OCI-LY7 (cell line): Measurements from ENCODE around the gene BACH2. TPM values are rescaled to one million over a fixed set of nuclear protein-coding genes. Genes with fewer than 3 reads are reported as not detected.

Experiments
- BruUV-seq: library from RNA; stranded (reverse); fragments of 400-500 nt; replicated peaks from 2 replicates; lab custom pipeline; 2021; lab: Mats Ljungman, UMichigan
- CTCF ChIA-PET: fragments of 300-600 bp; sonication (Branson Sonifier 250); formaldehyde crosslinking; loops from one replicate; lab custom pipeline; 2022; ENCODE audit warnings: antibody characterized with exemption; ENCODE audit not compliant: unreplicated experiment; lab: Charles Lee
- POLR2A ChIA-PET: fragments of 300-600 bp; sonication (Branson Sonifier 250); formaldehyde crosslinking; loops from one replicate; lab custom pipeline; 2022; ENCODE audit warnings: antibody characterized with exemption; lab: Charles Lee
- DNase-seq: peaks from one replicate; pipeline ENCODE4 v3.0.0-alpha.2; 2015; ENCODE audit warnings: low spot score
- H2AFZ ChIP-seq: fragments of 200-600 bp; sonication (generic), shearing (Covaris generic); 2 replicates; pipeline ENCODE4 v1.6.1; 2014; ENCODE audit warnings: mild to moderate bottlenecking, antibody characterized with exemption, low read length, moderate library complexity
- H3K27ac ChIP-seq: fragments of 200-600 bp; sonication (generic); 2 replicates; pipeline ENCODE4 v1.5.1; 2014; ENCODE audit warnings: mixed run types, low read depth, mild to moderate bottlenecking, moderate library complexity, low read length, inconsistent platforms; ENCODE audit not compliant: poor library complexity, severe bottlenecking
- H3K36me3 ChIP-seq: fragments of 200-600 bp; sonication (generic); 2 replicates; pipeline ENCODE4 v1.6.1; 2014; ENCODE audit warnings: mild to moderate bottlenecking, antibody characterized with exemption, low read length, moderate library complexity, mixed read lengths; ENCODE audit not compliant: insufficient read depth
- H3K4me1 ChIP-seq: fragments of 200-600 bp; sonication (generic); 2 replicates; pipeline ENCODE4 v1.5.1; 2014; ENCODE audit warnings: mild to moderate bottlenecking, low read length; ENCODE audit not compliant: insufficient read depth, poor library complexity, severe bottlenecking
- H3K4me2 ChIP-seq: fragments of 200-600 bp; sonication (generic); 2 replicates; pipeline ENCODE4 v1.6.1; 2014; ENCODE audit warnings: mild to moderate bottlenecking, low read length
- H3K4me3 ChIP-seq: fragments of 200-600 bp; sonication (generic); 2 replicates; pipeline ENCODE4 v1.5.1; 2014; ENCODE audit warnings: mild to moderate bottlenecking, low read depth, low read length; ENCODE audit not compliant: poor library complexity, severe bottlenecking
- H3K79me2 ChIP-seq: fragments of 200-600 bp; sonication (generic); 2 replicates; pipeline ENCODE4 v1.6.1; 2016; ENCODE audit warnings: low read depth, mild to moderate bottlenecking, low read length, moderate library complexity, mixed read lengths; ENCODE audit not compliant: insufficient read depth
- H3K9me2 ChIP-seq: fragments of 200-600 bp; sonication (generic); 2 replicates; pipeline ENCODE4 v1.6.1; 2016; ENCODE audit warnings: mild to moderate bottlenecking, low read length, mixed read lengths; ENCODE audit not compliant: insufficient read depth
- H3K9me3 ChIP-seq: fragments of 200-600 bp; sonication (generic); 2 replicates; pipeline ENCODE4 v1.6.1; 2014; ENCODE audit warnings: mild to moderate bottlenecking, mixed run types, low read length, mixed read lengths
- H4K20me1 ChIP-seq: fragments of 200-600 bp; sonication (generic); 2 replicates; pipeline ENCODE4 v1.6.1; 2014; ENCODE audit warnings: mild to moderate bottlenecking, antibody characterized with exemption, low read length, moderate library complexity, mixed read lengths; ENCODE audit not compliant: insufficient read depth
- EZH2phosphoT487 ChIP-seq: fragments of 200-600 bp; sonication (generic); IDR thresholded peaks from 2 replicates; pipeline ENCODE4 v1.6.1; 2018; ENCODE audit warnings: low read depth, borderline replicate concordance, mild to moderate bottlenecking, mixed run types, antibody characterized with exemption, low read length, moderate library complexity, mixed read lengths
- intact Hi-C: fragments of 100-400 bp; cut with micrococcal nuclease; formaldehyde crosslinking; loops from one replicate; pipeline ENCODE4 v1.10.0; 2022; ENCODE audit not compliant: unreplicated experiment
- total RNA-seq, 2 experiments: library from RNA; depleted of rRNA in 1 of 2; stranded (reverse); fragments of >200 nt in 1 of 2; shearing (Covaris generic) in 1 of 2; gene quantifications; 2 replicates each; pipeline ENCODE4 v1.2.3, GENCODE V29; 2014 to 2022
- TF ChIP-seq, protein P1 (sequence below): fragments of 200-600 bp; sonication (generic); conservative IDR thresholded peaks from 2 replicates; pipeline ENCODE4 v1.5.1; 2014; ENCODE audit warnings: mild to moderate bottlenecking, antibody characterized with exemption, low read length, moderate library complexity, mixed read lengths

Gene BACH2
- total RNA-seq, 2 experiments from 2014 or later: 92.0 to 163 TPM

- intact Hi-C loops: no loop called here
- H3K9me3 ChIP-seq: no peaks in the 10 kb centered on the region
- H2AFZ ChIP-seq: no peak overlapping the region
These were observed 346.2 kb downstream of the BACH2 start for GRCh38 chr6:89950446-89950845.

GRCh38 chr6:89948876-89949275 is 347.8 kb downstream of the BACH2 start:
- no peak overlapping the region for H3K27ac ChIP-seq
- H3K36me3 ChIP-seq: peaks cover 98% of the 10 kb centered on the region
- H3K4me3 ChIP-seq: no peak overlapping the region
- H3K9me3 ChIP-seq: no peaks in the 10 kb centered on the region
- H3K9me2 ChIP-seq: no peaks in the 10 kb centered on the region
- ChIA-PET CTCF (no interaction called here), POLR2A (interaction anchor here (0.6 kb wide), 1 partner anchor 87 kb away, joined by 3 read pairs; no protein-coding TSS in a partner anchor)
- DNase-seq: no peak
- no TSS peak for BruUV-seq
- peaks cover 17% of the 10 kb centered on the region; the same call in 1 of the 2 replicates for H3K79me2 ChIP-seq
- H4K20me1 ChIP-seq: no peaks in the 10 kb centered on the region
- H3K4me1 ChIP-seq: no peaks in the 10 kb centered on the region
- H3K4me2 ChIP-seq: no peak overlapping the region
- H2AFZ ChIP-seq: no peak overlapping the region
- no peak for TF ChIP-seq EZH2phosphoT487
- intact Hi-C loops: no loop called here

More at GRCh38 chr6:89950446-89950845, 346.2 kb downstream of the BACH2 start:
- ChIA-PET POLR2A (no interaction called here), CTCF (no interaction called here)
- Histone ChIP-seq H3K79me2 (0 out of 2 replicates have a peak, but pooled peaks cover 9% of the 10 kb centered on the region), H3K4me1 (no peaks in the 10 kb centered on the region), H3K27ac (no peak overlapping the region), H3K9me2 (no peaks in the 10 kb centered on the region), H3K4me2 (no peak overlapping the region), H3K36me3 (peaks cover 93% of the 10 kb centered on the region), H4K20me1 (no peaks in the 10 kb centered on the region), H3K4me3 (no peak overlapping the region)
- no TSS peak for BruUV-seq
- no peak for DNase-seq
- no peak for TF ChIP-seq EZH2phosphoT487
- TF ChIP-seq, protein P1, sequence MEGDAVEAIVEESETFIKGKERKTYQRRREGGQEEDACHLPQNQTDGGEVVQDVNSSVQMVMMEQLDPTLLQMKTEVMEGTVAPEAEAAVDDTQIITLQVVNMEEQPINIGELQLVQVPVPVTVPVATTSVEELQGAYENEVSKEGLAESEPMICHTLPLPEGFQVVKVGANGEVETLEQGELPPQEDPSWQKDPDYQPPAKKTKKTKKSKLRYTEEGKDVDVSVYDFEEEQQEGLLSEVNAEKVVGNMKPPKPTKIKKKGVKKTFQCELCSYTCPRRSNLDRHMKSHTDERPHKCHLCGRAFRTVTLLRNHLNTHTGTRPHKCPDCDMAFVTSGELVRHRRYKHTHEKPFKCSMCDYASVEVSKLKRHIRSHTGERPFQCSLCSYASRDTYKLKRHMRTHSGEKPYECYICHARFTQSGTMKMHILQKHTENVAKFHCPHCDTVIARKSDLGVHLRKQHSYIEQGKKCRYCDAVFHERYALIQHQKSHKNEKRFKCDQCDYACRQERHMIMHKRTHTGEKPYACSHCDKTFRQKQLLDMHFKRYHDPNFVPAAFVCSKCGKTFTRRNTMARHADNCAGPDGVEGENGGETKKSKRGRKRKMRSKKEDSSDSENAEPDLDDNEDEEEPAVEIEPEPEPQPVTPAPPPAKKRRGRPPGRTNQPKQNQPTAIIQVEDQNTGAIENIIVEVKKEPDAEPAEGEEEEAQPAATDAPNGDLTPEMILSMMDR: no peak

- H3K27ac ChIP-seq: no peak overlapping the region
- no peaks in the 10 kb centered on the region for H3K4me1 ChIP-seq
- peak; percentile 27 for DNase-seq
- ChIA-PET POLR2A (interaction anchor here (0.6 kb wide), 1 partner anchor 53 kb away, joined by 5 read pairs; no protein-coding TSS in a partner anchor), CTCF (no interaction called here)
- no peak overlapping the region for H3K4me2 ChIP-seq
- peaks cover 17% of the 10 kb centered on the region; the same call in 1 of the 2 replicates for H3K79me2 ChIP-seq
- TF ChIP-seq EZH2phosphoT487: no peak
- TF ChIP-seq, protein P1: peak; percentile 89
- no peaks in the 10 kb centered on the region for H4K20me1 ChIP-seq
- no peaks in the 10 kb centered on the region for H3K9me2 ChIP-seq
- intact Hi-C loops: loop anchor here (5.0 kb wide), 1 partner anchor 447 kb away; no protein-coding TSS in a partner anchor
- H2AFZ ChIP-seq: no peak overlapping the region
- no peak overlapping the region for H3K4me3 ChIP-seq
- H3K9me3 ChIP-seq: no peaks in the 10 kb centered on the region
- peaks cover 92% of the 10 kb centered on the region for H3K36me3 ChIP-seq
- no TSS peak for BruUV-seq
These were observed 351.7 kb downstream of the BACH2 start for GRCh38 chr6:89944826-89945407.
